Mesangial cell (primary cell): ENCODE data around the gene GALNT1. TPM values are rescaled to one million over a fixed set of nuclear protein-coding genes. Genes with fewer than 3 reads are reported as not detected.

Experiments used
- total RNA-seq: library from RNA; depleted of rRNA; stranded (reverse); fragments of >200 nt; gene quantifications from 2 replicates; pipeline ENCODE4 v1.2.3, GENCODE V29; 2015

Gene GALNT1
- 28.4 and 31.6 TPM in 2 replicates for total RNA-seq

GRCh38 chr18:35581546-35581897 is at the start of gene GALNT1:
TSS of gene GALNT1 (plus strand) at chr18:35581740. CDS start at chr18:35654663, 72,923 bp downstream.

Other genes starting within 250 kb of the GALNT1 start
- 15.0 TPM in 2 replicates for gene ZNF24, start 237.3 kb upstream of the GALNT1 start, total RNA-seq
- gene ZNF396, start 204.4 kb upstream of the GALNT1 start, total RNA-seq, result 0.33 and 0.89 TPM in 2 replicates
- gene INO80C, start 83.8 kb upstream of the GALNT1 start, total RNA-seq, result 3.2 and 7.3 TPM in 2 replicates